T-helper 9 cell (primary cell): ENCODE measurements around the gene PTPRN2.

Experiments
- DNase-seq: peaks from one replicate; pipeline ENCODE4 v3.0.0-alpha.2; 2020

The PTPRN2 gene

DNA sequence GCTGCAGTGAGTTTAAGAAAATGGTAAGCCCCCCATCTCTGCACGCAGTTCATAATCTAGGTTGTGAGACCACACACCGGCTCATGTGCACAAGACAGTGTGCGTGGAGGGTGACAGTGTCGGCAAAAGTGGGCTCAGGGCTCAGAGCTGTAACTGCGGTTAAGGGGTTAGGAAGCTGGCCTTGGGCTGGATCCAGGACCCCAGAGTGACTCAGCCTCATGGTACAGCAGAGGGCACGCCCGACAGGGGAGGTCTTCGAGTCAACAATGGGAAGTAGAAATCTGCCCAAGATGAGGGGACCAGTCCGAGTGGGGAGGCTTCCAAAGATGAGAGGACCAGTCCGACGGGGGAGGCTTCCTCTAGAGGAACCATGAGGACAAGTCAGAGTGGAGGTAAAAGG is 813.1 kb downstream of the PTPRN2 start:
- no peak for DNase-seq

- no peak for DNase-seq
Measured at GRCh38 chr7:157773361-157773760, 814.3 kb downstream of the PTPRN2 start.

DNA sequence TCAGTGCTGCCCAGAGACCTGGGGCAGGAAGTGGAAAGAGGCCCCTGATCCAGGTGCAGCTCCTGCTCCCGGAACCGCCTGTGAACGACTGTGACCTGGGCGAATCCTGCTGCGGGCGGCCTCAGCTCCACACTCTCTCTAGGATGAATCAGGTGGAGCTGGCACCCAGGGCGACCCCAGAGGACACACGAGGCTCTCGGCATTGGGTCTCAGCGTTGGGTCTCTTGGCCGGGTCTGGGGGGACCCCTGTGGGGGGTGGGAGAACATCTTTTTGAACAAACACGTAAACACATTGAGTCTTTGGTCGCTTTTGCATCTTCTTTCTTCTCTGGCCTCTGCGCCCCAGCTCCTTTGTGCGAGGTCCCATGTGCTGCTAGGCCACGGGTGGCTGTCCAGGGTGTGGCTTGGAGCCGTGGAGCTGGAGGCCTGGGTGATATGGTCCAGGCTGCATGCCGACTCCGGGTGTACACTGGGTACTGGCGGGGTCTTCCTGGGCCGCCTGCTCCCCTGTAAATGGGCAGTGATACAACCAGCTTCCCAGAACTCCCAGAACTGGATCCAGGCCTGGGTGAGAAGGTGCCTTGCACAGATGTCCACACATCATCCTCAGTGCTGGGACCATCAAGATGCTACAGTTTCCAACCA is 815.0 kb downstream of the PTPRN2 start:
- DNase-seq = no peak

GRCh38 chr7:157771689-157772088 is 815.9 kb downstream of the PTPRN2 start:
- DNase-seq = no peak

DNA sequence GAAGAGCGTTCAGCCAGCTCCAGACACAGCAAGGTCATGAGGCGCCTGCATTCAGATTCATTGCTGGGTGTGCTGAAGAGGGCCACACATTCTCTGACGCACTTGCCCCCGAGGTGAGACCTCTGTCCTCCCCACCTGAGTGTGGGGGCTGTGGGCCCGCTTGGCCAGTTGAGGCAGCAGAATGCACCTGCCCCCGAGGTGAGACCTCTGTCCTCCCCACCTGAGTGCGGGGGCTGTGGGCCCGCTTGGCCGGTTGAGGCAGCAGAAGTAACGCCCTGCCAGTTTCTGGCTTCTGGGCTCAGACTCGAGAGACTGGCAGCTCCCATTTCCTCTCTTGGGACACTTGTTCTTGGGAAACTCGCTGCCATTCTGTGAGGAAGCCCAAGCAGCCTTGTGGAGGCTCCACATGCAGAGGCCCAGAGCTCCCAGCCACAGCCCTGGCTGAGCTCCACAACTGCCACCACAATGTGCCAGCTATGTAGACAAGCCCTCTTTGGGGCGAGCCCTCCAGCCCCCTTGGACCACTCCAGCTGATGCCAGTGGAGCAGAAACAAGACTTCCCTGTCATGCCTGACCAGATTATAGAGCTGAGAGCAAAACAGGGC is 816.8 kb downstream of the PTPRN2 start:
- DNase-seq = no peak

- DNase-seq = no peak
Measured at GRCh38 chr7:157769526-157770215, 818.0 kb downstream of the PTPRN2 start.

DNA sequence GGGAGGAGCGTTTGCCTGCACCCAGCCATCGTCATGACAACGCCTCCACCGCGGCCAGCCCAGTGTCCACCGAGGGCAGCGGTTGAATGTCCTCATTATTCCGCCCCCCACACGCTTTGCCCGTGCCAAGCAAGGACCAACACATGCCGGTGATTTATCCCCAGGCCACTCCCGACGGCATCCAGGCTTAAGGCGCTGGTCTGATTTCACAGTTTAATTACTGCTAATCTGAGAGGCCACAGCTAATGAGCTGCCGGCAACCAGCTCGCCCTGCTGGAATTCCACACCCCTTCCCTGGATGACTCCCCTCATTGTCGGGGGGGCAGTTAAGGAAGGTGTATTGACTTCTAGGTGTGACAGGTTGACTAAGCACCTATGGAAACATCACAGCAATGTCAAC is 818.5 kb downstream of the PTPRN2 start:
- DNase-seq = no peak

- no peak for DNase-seq
Measured at GRCh38 chr7:157768198-157768597, 819.4 kb downstream of the PTPRN2 start.

- no peak for DNase-seq
Measured at GRCh38 chr7:157767506-157768197, 820.0 kb downstream of the PTPRN2 start.

GRCh38 chr7:157766098-157766497 is 821.5 kb downstream of the PTPRN2 start:
- no peak for DNase-seq

GRCh38 chr7:157764946-157765537 is 822.6 kb downstream of the PTPRN2 start:
- no peak for DNase-seq

DNA sequence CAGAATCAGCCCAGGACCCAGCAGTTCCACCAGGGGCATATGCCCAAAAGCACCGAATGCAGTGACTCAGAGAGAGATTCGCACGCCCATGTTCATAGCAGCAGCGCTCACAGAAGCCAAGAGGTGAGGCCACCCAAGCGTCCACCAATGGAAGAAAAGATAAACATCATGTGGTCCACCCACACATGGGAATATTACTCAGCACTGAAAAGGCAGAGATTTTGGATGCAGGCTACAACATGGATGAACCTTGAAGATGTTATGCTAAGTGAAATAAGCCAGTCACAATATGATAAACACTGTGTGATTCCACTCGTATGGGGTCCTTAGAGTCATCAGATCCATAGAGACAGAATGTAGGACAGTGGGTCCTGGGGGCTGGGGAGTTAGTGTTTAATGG is 823.4 kb downstream of the PTPRN2 start:
- DNase-seq = no peak

GRCh38 chr7:157763279-157764000 is 824.2 kb downstream of the PTPRN2 start:
- no peak for DNase-seq

- DNase-seq = no peak
Measured at GRCh38 chr7:157762824-157763223, 824.8 kb downstream of the PTPRN2 start.

- DNase-seq = no peak
Measured at GRCh38 chr7:157760004-157760730, 827.5 kb downstream of the PTPRN2 start.

DNA sequence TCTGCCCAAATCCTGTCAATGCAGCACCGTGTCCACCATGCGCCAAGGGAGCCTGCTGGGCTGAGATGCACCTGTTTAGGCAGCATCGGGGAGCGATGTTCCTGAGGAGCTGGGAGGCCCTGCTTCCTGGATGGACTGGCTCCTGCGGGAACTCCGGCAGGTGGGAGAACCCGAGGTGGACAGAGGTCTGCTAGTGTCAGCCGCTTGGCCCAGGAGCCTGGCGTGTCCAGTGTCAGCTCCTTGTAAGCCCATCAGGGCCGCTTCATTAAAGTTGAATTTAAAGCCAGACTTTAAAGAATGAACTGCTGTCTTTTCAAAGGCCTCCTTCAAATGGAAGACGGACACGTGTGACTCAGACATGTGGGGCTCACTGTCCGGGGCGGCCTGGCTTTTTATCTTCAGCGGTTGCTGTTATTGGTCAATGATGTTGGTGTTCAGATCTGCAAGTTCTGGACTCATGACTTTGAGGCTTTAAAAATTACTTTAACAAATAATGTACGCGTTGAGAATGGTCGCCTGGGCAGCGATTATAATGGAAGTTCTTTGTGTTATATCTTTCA is 828.3 kb downstream of the PTPRN2 start:
- DNase-seq = no peak

- DNase-seq = no peak
Measured at GRCh38 chr7:157758468-157759245, 829.0 kb downstream of the PTPRN2 start.

DNA sequence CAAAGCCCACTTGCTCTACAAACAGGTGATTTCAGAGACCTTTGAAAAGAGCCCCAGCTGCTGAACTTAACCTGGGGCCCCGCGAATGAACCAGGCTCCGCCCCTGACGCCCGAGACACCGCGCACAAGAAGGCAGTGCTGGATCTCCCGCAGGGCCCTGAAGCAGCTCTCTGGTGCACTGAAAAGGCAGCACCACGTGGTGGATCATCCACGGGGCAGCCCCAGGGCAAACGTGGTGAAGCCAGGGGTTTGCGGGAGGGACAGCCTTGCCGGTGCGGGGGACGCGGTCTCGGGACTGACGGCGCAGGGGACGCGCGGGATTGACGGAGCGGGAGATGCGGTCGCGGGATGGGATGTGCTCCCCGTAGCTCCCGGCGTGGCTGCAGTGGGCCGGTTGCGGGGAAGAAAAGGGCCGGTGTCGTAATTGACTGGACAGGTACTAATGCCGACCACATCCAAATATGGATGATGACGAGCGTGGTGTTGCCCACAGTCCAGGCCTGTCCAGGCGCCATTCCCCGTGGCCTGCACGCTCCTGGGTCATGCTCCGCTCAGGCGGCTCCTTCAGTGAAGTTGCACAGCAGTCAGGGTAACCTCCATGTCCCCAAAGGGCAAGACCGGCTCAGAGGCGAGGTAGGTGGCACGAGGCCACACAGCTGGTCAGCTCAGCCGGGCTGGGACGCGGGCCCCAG is 829.7 kb downstream of the PTPRN2 start:
- DNase-seq = no peak

GRCh38 chr7:157757211-157757610 is 830.4 kb downstream of the PTPRN2 start:
- DNase-seq = no peak

DNA sequence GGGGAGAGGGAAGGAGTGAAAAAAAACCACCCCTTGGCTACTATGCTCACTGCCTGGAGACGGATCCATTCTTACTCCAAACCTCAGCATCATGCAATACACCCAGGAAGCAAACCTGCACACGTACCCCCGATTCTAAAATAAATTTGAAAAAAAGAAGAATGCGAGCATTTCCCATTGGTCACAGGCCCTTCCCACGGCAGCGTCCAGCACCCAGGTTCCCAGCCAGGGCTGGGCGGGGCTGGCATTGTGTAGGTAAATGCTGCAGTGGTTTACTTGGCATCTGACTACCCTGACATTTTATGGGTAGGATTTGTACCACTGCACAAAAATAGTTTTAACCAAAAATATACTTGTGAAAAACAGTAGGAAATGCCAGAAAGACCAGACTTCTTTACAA is 831.9 kb downstream of the PTPRN2 start:
- DNase-seq = no peak
